GM18909 (cell line): Measurements from ENCODE around the gene DOK6.
"Not testable (repeated sequence)": the region's sequence is repeated elsewhere in the genome, so short reads cannot be mapped to it uniquely, and the experiment has no call there.

Experiments used
- ATAC-seq: cut with Tn5 transposase; IDR thresholded peaks from one replicate; pipeline ENCODE4 v1.9.1; 2021; ENCODE audit warnings: mild to moderate bottlenecking; ENCODE audit not compliant: unreplicated experiment, poor library complexity

DOK6 gene

DNA sequence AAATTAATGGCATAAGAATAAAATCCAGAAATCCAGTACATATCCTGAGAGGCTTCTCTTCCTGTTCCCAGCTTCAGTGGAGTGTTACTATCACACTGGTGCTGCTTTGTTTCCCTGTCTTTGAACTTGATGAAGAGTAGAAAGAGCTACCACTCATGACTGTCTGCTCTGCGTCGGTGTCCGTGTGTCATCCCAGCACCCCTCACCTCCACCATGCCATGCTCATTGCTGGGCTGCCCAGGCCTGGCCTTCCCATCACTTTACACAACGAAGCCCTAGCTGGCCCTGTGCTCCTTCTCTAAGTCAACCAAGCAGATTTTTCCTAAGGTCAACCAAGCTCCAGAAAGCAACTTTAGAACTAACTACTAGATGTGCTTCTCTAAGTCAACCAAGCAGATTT, 215.4 kb downstream of the DOK6 start:
- no peak for ATAC-seq

DNA sequence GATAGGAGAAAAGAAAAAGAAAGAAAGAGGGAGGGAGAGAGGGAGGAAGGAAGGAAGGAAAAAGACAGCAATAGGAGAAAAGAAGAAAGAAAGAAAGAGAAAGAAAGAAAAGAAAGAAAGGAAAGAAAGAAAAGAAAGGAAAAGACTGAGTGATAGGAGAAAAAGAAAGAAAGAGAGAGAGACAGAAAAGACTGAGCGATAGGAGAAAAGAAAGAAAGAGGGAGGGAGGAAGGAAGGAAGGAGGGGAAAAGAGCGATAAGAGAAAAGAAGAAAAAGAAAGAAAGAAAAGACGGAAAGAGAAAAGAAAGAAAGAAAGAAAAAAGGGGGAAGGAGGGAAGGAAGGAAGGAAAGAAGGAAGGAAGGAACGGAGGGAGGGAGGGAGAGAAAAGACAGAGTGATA, 216.7 kb downstream of the DOK6 start:
- no peak for ATAC-seq

DNA sequence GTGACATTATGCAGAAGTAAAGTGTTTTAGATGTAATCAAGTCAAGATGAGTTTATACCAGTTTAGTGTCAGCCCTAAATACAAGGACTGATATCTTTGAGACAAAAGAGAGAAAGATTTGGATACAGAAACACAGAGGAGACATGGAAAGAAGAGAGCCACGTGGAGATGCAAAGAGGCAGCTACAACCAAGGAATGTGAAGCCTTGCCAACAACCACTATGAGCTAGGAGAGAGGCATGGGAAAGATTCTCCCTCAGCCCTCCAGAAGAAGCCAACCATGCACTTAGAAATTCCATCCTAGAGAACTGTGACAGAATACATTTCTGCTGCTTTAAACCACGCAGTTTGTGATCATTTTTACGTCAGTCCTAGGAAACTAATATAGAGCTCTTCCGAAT, 217.2 kb downstream of the DOK6 start:
- ATAC-seq, result no peak

DNA sequence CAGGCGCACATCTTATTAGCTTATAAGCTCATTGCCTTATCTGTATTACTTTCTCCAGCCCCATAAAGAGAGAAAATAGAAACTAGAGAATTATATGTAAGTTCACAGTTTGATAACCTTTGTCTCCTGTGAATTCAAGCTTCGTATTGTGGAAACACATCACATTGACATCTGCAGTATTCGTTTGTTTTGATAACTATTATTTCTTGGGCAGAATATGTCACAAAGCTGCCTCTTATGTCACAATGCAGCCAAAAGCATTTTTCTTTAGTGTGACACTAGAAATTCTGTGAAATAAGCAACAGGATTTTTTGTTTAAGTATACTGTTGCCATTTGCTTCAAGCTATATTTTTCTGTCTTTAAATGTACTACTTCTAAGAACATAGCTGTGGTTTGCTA, 221.5 kb downstream of the DOK6 start:
- no peak for ATAC-seq

DNA sequence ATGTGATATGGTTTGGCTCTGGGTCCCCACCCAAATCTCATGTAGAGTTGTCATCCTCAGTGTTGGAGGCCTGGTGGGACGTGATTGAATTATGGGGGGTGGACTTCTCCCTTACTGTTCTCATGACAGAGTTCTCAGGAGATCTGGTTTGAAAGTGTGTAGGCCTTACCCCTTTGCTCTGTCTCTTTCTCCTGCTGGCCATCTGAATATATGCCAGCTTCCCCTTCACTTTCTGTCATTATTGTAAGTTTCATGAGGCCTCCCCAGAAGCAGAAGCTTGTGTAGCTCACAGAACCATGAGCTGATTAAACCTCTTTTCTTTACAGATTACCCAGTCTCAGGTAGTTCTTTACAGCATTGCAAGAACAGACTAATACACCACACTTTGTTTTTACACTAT, 222.3 kb downstream of the DOK6 start:
- ATAC-seq, result no peak

DNA sequence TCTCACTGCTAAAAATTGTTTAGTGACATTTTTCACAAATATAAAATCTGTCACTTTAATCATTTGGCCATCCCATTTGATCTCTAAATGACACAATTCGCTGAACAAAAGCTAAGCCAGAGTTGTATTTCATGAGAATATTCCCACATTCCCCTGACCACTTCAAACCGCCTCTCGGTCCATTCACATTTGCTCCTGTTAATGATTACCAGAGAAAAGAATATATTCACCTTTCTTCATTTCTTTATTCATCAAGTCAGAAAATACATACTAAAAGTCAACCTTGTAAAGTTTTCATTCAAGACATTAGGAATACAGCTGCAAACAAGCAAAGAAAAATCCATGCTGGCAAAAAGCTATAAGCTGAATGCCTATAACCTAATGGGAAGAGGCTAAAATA, 225.5 kb downstream of the DOK6 start:
- ATAC-seq, result no peak

DNA sequence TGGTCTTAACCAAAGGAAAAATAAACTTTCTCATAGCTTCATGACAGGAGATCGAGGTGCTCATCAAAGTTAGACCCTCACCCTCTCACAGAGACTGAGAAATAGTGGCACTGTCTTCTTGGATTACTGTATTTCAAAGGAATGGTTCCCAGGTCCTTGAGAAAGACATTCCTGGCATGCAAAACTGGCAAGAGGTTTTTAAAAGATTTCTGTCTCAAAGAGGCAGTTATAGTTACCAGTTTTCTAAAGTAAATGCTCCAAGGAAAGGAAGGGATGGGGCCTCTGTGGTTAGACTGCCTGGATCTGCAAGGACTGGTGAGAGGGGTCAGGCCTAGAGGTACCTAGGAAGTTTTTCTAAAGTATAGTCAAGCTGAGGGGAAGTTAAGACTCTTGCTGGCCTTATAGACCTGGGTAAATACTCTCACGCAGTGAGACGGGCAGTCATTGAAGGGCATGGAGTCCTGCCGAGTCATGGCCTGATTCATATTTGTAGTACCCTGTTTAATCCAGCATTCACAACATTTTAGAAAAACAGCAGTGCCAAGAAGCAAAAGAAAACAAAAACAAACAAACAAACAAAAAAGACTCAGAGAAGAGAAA, 226.1 kb downstream of the DOK6 start:
- ATAC-seq, result no peak

DNA sequence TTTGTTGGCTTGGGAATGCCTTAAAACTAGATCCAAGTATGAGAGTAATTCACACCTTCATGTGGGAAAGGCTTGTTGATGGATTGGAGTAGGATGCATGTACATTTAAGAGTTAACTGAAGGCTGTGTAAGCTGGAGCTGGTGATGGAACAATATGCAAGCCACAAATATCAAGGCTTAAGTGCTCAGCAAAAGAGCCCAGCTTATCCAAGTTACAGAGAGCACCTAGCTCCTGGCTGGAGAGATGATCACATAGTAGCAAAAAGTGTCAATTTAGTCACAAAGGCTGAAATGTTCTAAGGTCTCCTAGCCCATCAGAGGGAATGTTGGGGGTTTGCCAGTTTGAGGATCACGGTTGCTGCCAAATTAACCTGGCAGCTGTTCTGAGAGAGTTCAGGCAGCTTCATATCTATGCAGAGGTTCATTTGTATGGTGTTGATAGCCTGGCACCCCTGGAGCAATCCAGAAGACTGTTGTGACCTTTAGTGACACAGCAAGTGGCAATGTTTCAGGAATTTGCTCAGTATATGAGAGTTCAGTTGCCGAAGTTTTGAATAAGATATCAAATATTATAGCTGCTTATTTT, 228.2 kb downstream of the DOK6 start:
- no peak for ATAC-seq

DNA sequence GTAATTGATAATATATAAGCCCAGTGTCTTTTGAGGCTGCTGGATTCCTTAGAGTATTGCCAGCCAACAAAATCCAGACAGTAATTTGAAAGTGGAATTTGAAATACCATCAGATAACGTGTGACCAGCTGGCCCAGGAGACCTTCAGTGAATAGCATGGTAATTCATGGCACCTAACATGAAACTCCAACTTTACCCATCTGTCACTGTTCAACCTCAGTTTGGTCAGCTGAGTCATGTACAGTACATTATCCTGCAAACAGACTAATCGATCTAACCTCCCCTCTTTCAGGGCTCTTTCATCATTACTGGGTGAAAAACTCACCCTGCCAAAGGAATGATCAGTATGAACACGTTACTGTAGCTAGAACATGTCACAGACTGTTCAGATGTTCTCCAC, 230.6 kb downstream of the DOK6 start:
- no peak for ATAC-seq

DNA sequence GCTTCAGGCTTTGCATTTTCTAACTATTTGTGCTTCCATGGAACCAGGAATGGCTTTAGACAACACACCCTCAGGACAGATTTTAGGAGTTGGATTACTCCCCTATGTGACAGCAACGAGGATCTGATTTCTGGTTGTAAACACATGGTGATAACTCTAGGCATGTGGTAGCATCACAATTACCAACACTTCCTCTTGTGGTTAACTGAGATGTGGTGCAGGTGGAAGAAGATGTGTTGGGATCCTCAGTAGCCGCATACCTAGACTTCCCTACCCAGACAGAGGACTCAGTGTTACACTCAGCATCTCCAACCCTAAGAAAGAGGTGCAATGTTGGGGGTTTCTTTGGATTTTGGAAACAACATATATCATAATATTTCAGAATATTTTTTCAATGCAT, 234.8 kb downstream of the DOK6 start:
- no peak for ATAC-seq

DNA sequence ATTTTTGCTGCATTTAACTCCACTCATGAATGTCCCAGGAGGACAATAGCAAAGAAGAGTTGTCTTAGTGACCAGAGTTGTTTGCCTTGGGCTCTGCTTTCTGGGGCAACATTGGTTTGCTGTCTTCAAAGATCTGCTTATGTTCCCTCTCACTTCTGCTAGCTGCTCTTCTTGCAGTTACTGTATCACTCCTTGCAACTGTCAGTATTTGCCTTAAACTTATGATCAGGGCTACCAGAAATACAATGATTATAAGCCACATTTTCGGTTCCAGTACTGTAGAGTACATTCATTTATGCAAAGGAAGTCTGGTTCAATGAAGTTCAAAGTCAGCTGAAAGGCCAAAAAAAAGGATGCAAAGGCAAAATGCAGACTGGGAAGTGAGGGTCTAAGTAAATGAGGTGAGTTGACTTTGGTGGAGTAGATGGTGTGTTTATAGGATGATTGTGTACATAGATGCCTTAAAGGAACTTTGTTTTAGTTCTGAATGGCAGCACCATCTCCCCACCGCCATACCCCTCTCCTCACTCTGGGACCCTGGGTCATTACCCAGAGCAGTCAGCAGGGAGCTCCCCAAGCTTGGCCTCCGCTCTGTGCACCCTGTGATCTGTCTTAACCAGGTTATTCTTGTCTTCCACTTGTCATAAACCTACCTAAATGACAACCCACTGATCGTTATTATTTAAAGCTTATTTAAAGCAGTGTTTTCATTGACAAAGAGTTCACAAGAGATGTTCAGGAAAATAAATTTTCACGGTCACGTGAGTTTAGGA, 236.0 kb downstream of the DOK6 start:
- peak; percentile 62 for ATAC-seq

DNA sequence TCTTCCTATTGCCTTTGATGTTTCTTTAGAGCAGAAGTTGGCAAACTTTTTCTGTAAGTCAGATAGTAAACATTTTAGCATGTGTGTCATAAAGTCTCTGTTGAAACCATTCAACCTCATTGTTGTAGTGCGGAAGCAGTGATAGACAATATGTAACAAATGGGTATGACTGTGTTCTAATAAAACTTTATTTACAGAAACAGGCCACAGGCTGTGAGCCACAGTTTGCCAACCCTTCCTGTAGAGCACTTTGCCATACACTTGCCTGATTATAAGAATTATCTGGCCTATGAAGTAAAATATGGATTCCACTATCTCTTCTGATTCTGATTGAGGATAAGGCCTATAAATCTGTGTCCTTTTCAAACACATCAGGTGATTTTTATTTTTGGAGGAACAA, 237.4 kb downstream of the DOK6 start:
- no peak for ATAC-seq

DNA sequence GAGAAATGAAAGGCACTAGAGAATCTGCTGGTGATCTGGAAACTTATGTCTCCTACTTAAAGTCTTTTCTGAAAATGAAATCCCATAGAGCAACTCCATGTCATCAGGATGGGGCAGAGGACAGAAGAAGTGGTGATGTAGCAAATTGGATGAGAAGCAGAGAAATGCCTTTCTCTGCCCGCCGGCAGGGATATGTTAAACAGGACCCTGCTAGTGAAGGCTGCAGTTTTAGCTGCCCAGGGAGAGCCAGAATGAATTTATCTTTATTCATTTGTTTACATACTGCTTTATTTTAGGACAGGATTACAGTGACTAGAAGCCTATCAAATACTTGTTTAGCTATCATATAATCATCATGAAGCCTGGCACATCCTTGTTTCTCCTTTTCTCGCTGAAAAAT, 247.0 kb downstream of the DOK6 start:
- no peak for ATAC-seq

DNA sequence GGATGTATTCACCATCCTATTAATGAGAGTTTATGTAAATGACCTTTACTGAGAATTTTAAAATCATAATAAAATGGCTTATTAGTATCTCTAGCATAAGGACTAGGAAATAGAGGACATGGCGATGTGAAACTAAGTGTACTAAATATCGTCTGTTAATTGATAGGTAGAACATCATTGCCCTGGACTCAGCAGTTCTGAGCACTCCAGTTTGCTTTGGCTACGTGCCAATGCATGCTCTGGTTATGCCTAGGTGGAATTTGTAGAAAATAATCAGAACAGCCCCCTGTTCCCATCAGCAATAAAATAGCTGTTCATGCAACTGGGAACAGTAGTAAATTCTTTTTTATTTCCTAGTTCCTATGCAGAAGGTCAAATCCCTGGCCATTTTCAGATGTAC, 247.8 kb downstream of the DOK6 start:
- no peak for ATAC-seq

DNA sequence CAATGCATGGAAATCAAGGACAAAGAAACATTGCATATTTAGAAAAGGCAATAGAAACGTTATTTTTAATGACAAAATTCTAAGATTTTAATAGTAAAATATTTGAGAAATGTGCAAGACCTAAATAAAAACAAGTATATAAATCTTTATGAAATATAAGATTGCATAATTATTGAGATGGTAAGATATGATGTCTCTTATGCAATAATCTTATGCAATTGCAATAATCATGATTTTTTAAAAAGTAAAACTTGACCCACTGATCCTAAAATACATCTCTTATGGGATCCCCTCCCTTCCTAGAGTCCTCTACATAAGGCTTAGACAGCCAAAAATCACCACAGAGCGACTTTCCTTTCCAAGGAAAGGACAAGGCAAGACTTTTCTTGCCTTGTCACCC, 249.0 kb downstream of the DOK6 start:
- ATAC-seq, result no peak

DNA sequence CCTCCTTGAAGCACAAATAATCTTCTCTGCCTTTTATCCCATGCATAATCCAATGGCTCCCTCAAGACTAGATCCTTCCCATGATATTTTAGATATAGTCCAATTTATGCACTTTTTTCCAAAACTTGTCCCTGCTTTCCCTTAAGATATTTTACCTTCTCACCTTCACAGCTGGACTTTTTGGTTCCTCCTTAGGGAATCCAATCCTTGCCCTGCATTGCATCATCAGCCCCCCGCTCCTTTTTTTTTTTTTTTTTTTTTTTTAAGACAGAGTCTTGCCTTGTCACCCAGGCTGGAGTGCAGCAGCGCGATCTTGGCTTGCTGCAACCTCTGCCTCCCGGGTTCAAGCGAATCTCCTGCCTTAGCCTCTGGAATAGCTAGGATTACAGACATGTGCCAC, 250.6 kb downstream of the DOK6 start:
- ATAC-seq, result no peak

DNA sequence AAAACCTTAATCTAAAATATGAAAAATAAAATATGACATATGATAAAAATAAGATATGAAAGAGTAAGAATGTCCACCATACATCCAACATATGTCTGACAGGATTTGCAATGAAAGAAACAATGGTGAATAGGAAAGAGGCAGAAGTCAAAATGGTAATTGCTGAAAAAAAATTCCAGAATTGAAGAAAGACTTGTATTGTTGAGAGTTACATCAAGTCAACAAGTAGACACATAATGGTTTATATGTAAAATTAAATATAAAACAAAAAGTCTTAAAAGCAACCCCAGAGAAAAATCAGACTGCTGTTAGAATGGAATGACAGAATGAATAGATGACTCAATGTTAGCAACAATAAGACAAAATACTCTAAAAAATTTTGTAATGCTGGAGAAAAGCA, 255.1 kb downstream of the DOK6 start:
- no peak for ATAC-seq

DNA sequence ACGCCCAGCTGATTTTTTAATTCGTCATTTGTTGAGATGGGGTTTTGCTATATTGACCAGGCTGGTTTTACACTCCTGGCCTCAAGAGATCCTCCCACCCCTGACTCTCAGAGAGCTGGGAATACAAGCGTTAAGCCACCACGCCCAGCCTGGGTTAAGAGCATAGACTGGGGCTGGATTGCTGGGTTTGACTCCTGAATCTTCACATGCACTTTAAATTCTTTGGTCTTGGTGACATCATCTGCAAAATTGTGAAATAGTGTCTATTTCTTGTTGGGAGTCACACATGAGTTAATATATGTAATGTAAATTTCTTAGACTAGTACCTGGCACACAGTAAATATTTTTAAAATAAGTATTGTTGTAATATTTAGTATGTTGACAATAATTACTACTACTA, 257.4 kb downstream of the DOK6 start:
- no peak for ATAC-seq

DNA sequence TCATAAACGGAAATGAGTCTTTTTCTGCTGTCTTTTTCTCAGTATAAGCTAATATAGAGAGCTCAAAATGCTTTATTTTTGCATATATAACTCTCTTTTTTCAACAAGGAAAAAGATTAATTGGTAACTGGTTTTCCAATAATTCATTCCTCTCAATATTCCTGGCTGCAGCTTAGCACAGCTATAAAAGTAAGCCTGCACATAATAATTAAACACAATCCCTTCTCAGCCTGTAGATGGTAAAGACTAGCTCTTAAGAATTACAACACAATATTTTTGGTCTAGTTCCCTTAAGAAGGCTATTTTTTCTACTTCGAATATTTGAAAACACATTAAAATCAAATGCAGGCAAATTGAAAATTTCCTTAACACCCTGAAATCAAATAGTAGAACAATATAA, 258.0 kb downstream of the DOK6 start:
- no peak for ATAC-seq

DNA sequence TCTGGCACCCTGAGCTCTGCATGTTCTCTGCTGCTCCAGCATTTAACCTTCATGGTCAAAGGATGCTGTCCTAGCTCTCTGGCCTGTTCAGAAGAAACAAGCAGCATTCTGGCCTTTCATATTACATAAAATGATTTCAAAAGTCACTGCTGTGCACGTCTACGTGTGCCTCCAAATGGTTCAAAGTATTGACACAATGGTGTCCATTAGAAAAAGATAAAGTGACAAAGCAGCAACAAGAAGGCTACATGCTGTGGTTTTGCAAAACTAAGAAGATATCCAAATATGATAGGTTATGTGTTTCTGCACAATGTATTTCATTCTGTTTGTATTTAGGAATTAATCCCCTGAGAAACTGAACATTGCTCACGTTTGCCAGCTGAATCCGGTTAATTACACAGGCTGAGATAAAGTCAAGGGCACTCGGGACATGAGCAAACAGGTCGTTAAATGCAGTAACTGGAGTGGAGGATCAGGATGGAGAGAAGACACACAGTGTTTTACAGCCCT, 258.5 kb downstream of the DOK6 start:
- ATAC-seq, result no peak

DNA sequence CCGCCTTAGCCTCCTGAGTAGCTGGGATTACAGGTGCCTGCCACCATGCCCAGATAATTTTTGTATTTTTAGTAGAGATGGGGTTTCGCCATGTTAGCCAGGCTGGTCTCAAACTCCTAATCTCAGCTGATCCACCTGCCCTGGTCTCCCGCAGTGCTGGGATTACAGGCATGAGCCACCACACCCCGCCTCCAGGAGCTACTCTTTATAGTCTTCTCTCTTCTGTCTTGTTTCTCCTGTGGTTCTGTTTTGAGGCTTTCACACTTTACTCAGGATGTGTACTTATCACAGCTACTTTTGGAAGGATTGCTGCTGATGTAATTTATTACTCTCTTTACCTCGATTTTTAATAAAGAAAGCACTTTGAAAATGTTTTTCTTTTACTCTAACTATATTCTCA, 261.4 kb downstream of the DOK6 start:
- not testable (repeated sequence) for ATAC-seq

DNA sequence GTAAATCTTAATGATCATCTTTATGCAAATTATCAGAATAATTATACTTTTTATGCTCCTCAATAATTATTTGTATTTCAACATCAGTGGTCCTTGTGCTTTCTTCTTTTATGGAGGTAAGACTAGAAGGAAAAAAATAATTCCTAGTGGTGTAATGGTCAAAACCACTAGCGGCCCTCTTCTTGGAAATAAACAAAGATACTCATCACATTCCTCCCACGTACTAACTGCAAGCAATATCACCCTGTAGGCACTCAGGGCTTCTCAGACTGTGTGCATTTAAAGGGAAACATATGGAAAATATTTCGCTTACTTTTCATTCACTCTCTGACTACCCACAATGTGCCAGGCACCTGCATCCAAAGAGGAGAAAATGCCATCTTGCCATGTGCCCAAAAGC, 263.7 kb downstream of the DOK6 start:
- no peak for ATAC-seq
